Stimulated activated naive CD8-positive, alpha-beta T cell treated with anti-CD3 and anti-CD28 coated beads, Interleukin-15, Interleukin-2, amounts not matched to agents 100 ng/mL and 50 ng/mL, for 24 hours (primary cell): Measurements from ENCODE around the gene P2RX4.
"Not testable (repeated sequence)": the region's sequence is repeated elsewhere in the genome, so short reads cannot be mapped to it uniquely, and the experiment has no call there.

Experiments
- H3K27ac Mint-ChIP-seq: one replicate; pipeline ENCODE4 v1.8.0; 2021; ENCODE audit warnings: mild to moderate bottlenecking, mixed read lengths
- H3K27me3 Mint-ChIP-seq: one replicate; pipeline ENCODE4 v1.8.0; 2021; ENCODE audit warnings: mixed read lengths
- H3K36me3 Mint-ChIP-seq: one replicate; pipeline ENCODE4 v1.8.0; 2021; ENCODE audit warnings: low read depth, mixed read lengths
- H3K4me1 Mint-ChIP-seq: one replicate; pipeline ENCODE4 v1.8.0; 2021; ENCODE audit warnings: low read depth, mixed read lengths
- H3K4me3 Mint-ChIP-seq: one replicate; pipeline ENCODE4 v1.8.0; 2021; ENCODE audit warnings: mild to moderate bottlenecking, mixed read lengths
- H3K9me3 Mint-ChIP-seq: one replicate; pipeline ENCODE4 v1.8.0; 2021; ENCODE audit warnings: mixed read lengths

P2RX4 gene

GRCh38 chr12:121280531-121280930 lies 70.6 kb downstream of the P2RX4 start:
- H3K36me3 Mint-ChIP-seq = peaks cover 17% of the 10 kb centered on the region
- not testable (repeated sequence) for H3K27me3 Mint-ChIP-seq, H3K4me1 Mint-ChIP-seq

GRCh38 chr12:121281116-121281515 lies 71.2 kb downstream of the P2RX4 start:
- H3K36me3 Mint-ChIP-seq = peaks cover 17% of the 10 kb centered on the region
- not testable (repeated sequence) for H3K27me3 Mint-ChIP-seq, H3K4me1 Mint-ChIP-seq, H3K27ac Mint-ChIP-seq, H3K9me3 Mint-ChIP-seq, H3K4me3 Mint-ChIP-seq

More at GRCh38 chr12:121280531-121280930, 70.6 kb downstream of the P2RX4 start:
- H3K27ac Mint-ChIP-seq, H3K4me3 Mint-ChIP-seq, H3K9me3 Mint-ChIP-seq: not testable (repeated sequence)

- H3K9me3 Mint-ChIP-seq = no peaks in the 10 kb centered on the region
- H3K4me1 Mint-ChIP-seq = peaks cover 3% of the 10 kb centered on the region
- no peak overlapping the region for H3K4me3 Mint-ChIP-seq
- H3K27me3 Mint-ChIP-seq = no peaks in the 10 kb centered on the region
- no peak overlapping the region for H3K27ac Mint-ChIP-seq
- peaks cover 14% of the 10 kb centered on the region for H3K36me3 Mint-ChIP-seq
Measured at GRCh38 chr12:121282072-121282742, 72.3 kb downstream of the P2RX4 start.

- not testable (repeated sequence) for H3K27me3 Mint-ChIP-seq, H3K27ac Mint-ChIP-seq, H3K36me3 Mint-ChIP-seq, H3K9me3 Mint-ChIP-seq, H3K4me1 Mint-ChIP-seq, H3K4me3 Mint-ChIP-seq
Measured at GRCh38 chr12:121282910-121283309, 73.0 kb downstream of the P2RX4 start.

- Mint-ChIP-seq H3K4me3 (no peak overlapping the region), H3K4me1 (peaks cover 2% of the 10 kb centered on the region), H3K27me3 (no peaks in the 10 kb centered on the region), H3K9me3 (no peaks in the 10 kb centered on the region), H3K27ac (no peak overlapping the region), H3K36me3 (peaks cover 5% of the 10 kb centered on the region)
Measured at GRCh38 chr12:121283388-121283787, 73.5 kb downstream of the P2RX4 start.
